HCT116 (cell line): ENCODE results near the gene ARID3A. TPM values are rescaled to one million over a fixed set of nuclear protein-coding genes. Genes with fewer than 3 reads are reported as not detected.

Source experiments
- ATAC-seq: fragments of 200-7000 bp; cut with Tn5 transposase; 2 replicates; pipeline ENCODE4 v1.9.1; 2020; ENCODE audit warnings: mild to moderate bottlenecking, moderate library complexity
- BruUV-seq: library from RNA; stranded (reverse); fragments of 400-500 nt; replicated peaks from 2 replicates; lab custom pipeline; 2021; lab: Mats Ljungman, UMichigan
- CTCF ChIA-PET: fragments of 300-600 bp; sonication (Branson Sonifier 250); formaldehyde crosslinking; loops from one replicate; lab custom pipeline; 2021; ENCODE audit warnings: antibody characterized with exemption; lab: Charles Lee
- POLR2A ChIA-PET: fragments of 300-600, 350-600 bp; sonication (Branson Sonifier 250); formaldehyde crosslinking; loops from one replicate; lab custom pipeline; 2021; ENCODE audit warnings: antibody characterized with exemption; lab: Charles Lee
- RAD21 ChIA-PET, 2 experiments: fragments of 300-600 bp; sonication (Branson Sonifier 250); formaldehyde crosslinking; loops; one replicate each; lab custom pipeline; 2023; ENCODE audit warnings: low total read pairs in 2 of 2; ENCODE audit not compliant: uncharacterized antibody in 2 of 2, unreplicated experiment in 2 of 2, low non-redundant PET in 1 of 2; lab: Charles Lee
- DNase-seq: peaks from one replicate; pipeline ENCODE4 v3.0.0-alpha.2; 2010; ENCODE audit warnings: low read depth, low spot score
- H2AFZ ChIP-seq: fragments of 200-600 bp; shearing (Covaris generic), sonication (generic); 2 replicates; pipeline ENCODE4 v1.6.1; 2017; ENCODE audit warnings: low read depth, mixed run types, mixed read lengths, antibody characterized with exemption, low read length; ENCODE audit not compliant: poor library complexity, severe bottlenecking
- H3K27ac ChIP-seq: 2 replicates; pipeline ENCODE4 v1.5.1; 2012; ENCODE audit warnings: low read depth, low read length
- H3K27me3 ChIP-seq: fragments of 200-600 bp; sonication (generic); 2 replicates; pipeline ENCODE4 v1.6.1; 2016; ENCODE audit warnings: mixed run types, low read length, mixed read lengths; ENCODE audit not compliant: insufficient read depth
- H3K36me3 ChIP-seq, 2 experiments: fragments of 200-500 bp in 1 of 2; fragments of 200-600 bp in 1 of 2; sonication (Bioruptor generic) in 1 of 2; sonication (generic) in 1 of 2; 2 replicates each; pipeline versions ENCODE4 v1.5.1 to v1.6.1; 2014 to 2016; ENCODE audit warnings: low read length in 2 of 2, inconsistent platforms in 1 of 2, mixed read lengths in 1 of 2, mixed run types in 1 of 2; ENCODE audit not compliant: insufficient read depth in 2 of 2, control insufficient read depth in 1 of 2
- H3K4me1 ChIP-seq, 2 experiments: fragments of 200-600 bp in 1 of 2; sonication (generic) in 1 of 2; 2 replicates each; pipeline versions ENCODE4 v1.5.1 to v1.6.1; 2012 to 2017; ENCODE audit warnings: low read length in 2 of 2, inconsistent platforms in 1 of 2, mild to moderate bottlenecking in 1 of 2, mixed read lengths in 1 of 2, mixed run types in 1 of 2, moderate library complexity in 1 of 2; ENCODE audit not compliant: insufficient read depth in 2 of 2, control insufficient read depth in 1 of 2
- H3K4me2 ChIP-seq: fragments of 200-600 bp; sonication (generic); 2 replicates; pipeline ENCODE4 v1.6.1; 2017; ENCODE audit warnings: mixed run types, low read length, mixed read lengths
- H3K4me3 ChIP-seq, 2 experiments: fragments of 200-600 bp in 1 of 2; sonication (generic) in 1 of 2; replicated peaks in 1 of 2; 2 replicates each; pipeline ENCODE4 v1.5.1; 2011 to 2016; ENCODE audit warnings: low read length in 2 of 2, control low read depth in 1 of 2, low read depth in 1 of 2, mild to moderate bottlenecking in 1 of 2, mixed read lengths in 1 of 2, mixed run types in 1 of 2
- H3K79me2 ChIP-seq: fragments of 200-600 bp; sonication (generic); 2 replicates; pipeline ENCODE4 v1.6.1; 2017; ENCODE audit warnings: mild to moderate bottlenecking, mixed run types, low read length, moderate library complexity, mixed read lengths; ENCODE audit not compliant: insufficient read depth
- H3K9ac ChIP-seq: fragments of 200-600 bp; sonication (generic); 2 replicates; pipeline ENCODE4 v1.6.1; 2016; ENCODE audit warnings: low read length, mixed read lengths
- H3K9me2 ChIP-seq: fragments of 200-600 bp; sonication (generic), shearing (Covaris generic); 2 replicates; pipeline ENCODE4 v1.6.1; 2017; ENCODE audit warnings: mixed run types, mild to moderate bottlenecking, moderate library complexity; ENCODE audit not compliant: insufficient read depth
- H3K9me3 ChIP-seq, 2 experiments: fragments of 200-500 bp in 1 of 2; fragments of 200-600 bp in 1 of 2; sonication (Bioruptor generic) in 1 of 2; sonication (generic) in 1 of 2; 2 replicates each; pipeline ENCODE4 v1.6.1; 2014 to 2017; ENCODE audit warnings: low read length in 2 of 2, mixed read lengths in 2 of 2, inconsistent platforms in 1 of 2, low read depth in 1 of 2, mild to moderate bottlenecking in 1 of 2, mixed run types in 1 of 2, moderate library complexity in 1 of 2; ENCODE audit not compliant: control insufficient read depth in 1 of 2, insufficient read depth in 1 of 2
- H4K20me1 ChIP-seq: fragments of 200-600 bp; sonication (generic), shearing (Covaris generic); 2 replicates; pipeline ENCODE4 v1.6.1; 2017; ENCODE audit warnings: mixed run types, mild to moderate bottlenecking, moderate library complexity; ENCODE audit not compliant: insufficient read depth
- CBX3 ChIP-seq: IDR thresholded peaks from 2 replicates; pipeline ENCODE4 v1.6.1; 2012; ENCODE audit warnings: low read depth
- CEBPB ChIP-seq: IDR thresholded peaks from 2 replicates; pipeline ENCODE4 v1.6.1; 2012; ENCODE audit warnings: low read depth
- ELF1 ChIP-seq: IDR thresholded peaks from 2 replicates; pipeline ENCODE4 v1.6.1; 2012; ENCODE audit warnings: low read depth, borderline replicate concordance
- JUND ChIP-seq: IDR thresholded peaks from 2 replicates; pipeline ENCODE4 v1.6.1; 2012
- POLR2AphosphoS5 ChIP-seq: IDR thresholded peaks from 2 replicates; pipeline ENCODE4 v1.6.1; 2011; ENCODE audit warnings: mild to moderate bottlenecking, low read depth, low read length, moderate library complexity
- RAD21 ChIP-seq: IDR thresholded peaks from 2 replicates; pipeline ENCODE4 v1.6.1; 2012; ENCODE audit warnings: low read depth, mild to moderate bottlenecking
- SRF ChIP-seq: IDR thresholded peaks from 2 replicates; pipeline ENCODE4 v1.6.1; 2012; ENCODE audit warnings: low read depth
- TCF7L2 ChIP-seq: IDR thresholded peaks from 2 replicates; pipeline ENCODE4 v1.7.0; 2011; ENCODE audit warnings: borderline replicate concordance, inconsistent platforms; ENCODE audit not compliant: insufficient read depth, insufficient read length; ENCODE audit errors: extremely low read depth
- YY1 ChIP-seq: IDR thresholded peaks from 2 replicates; pipeline ENCODE4 v1.6.1; 2011; ENCODE audit warnings: low read length, low read depth, moderate library complexity, mild to moderate bottlenecking; ENCODE audit not compliant: insufficient replicate concordance; ENCODE audit errors: extremely low read depth
- ZFX ChIP-seq: fragments of 450-650 bp; IDR thresholded peaks from 2 replicates; pipeline ENCODE4 v1.6.1; 2017
- intact Hi-C: fragments of 100-400 bp; cut with micrococcal nuclease; formaldehyde crosslinking; loops from 2 replicates; pipeline ENCODE4 v1.10.0; 2022
- total RNA-seq: library from RNA; stranded (reverse); gene quantifications from one replicate; pipeline ENCODE4 v1.2.1, GENCODE V29; 2021; ENCODE audit not compliant: unreplicated experiment
- TF ChIP-seq, protein P1 (sequence below): IDR thresholded peaks from 2 replicates; pipeline ENCODE4 v1.6.1; 2012
- TF ChIP-seq, protein P2 (sequence below): IDR thresholded peaks from 2 replicates; pipeline ENCODE4 v1.6.1; 2012; ENCODE audit warnings: low read depth
- TF ChIP-seq, protein P3 (sequence below), 3 experiments: fragments of 200-600 bp in 1 of 3; sonication (generic) in 1 of 3; IDR thresholded peaks in 2 of 3; conservative IDR thresholded peaks in 1 of 3; 2 replicates each; pipeline ENCODE4 v1.5.1; 2012 to 2017; ENCODE audit warnings: low read depth in 2 of 3, low read length in 2 of 3, antibody characterized with exemption in 1 of 3, borderline replicate concordance in 1 of 3, control low read depth in 1 of 3, mild to moderate bottlenecking in 1 of 3, mixed read lengths in 1 of 3, mixed run types in 1 of 3, moderate library complexity in 1 of 3; ENCODE audit not compliant: insufficient read depth in 1 of 3

The ARID3A gene
- total RNA-seq, 1 experiment from 2014 or later, result 21.8 TPM

DNA sequence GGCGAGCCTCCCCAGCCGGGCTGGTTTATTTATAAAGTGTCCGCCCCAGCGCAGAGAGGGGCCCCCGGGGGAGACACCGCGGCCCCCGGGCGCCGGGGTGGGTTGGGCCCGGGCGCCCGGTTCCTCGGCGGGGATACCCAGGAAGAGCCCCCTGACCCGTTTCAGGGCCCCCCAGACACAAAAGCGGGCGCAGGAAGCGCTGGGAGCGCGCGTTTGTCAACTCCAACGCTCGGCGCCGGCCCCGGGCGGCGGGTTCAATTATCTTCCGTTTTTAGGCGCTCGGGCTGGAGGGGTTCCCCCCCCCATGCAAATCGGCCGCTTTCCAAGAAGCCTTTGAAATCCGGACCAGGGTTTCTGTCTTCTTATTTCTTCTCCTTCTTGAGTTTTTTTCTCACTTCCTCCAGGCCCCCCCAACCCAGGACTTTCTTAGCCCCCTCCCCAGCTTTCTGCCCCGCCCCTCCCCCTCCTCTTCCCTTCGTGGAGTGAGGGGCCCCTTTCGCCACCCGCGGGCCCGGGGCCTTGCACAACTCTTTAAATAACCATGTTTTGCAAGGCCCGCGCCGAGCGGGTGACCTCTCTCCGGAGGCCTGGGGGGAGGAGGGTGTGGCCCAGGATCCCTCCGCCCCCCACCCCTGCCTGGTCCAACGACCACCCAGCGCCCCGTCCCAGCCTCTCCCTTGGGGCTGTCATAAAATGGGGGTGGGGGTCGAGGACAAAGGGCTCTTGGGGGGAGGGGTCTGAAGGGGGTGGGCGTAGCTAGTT lies 935 bp downstream of the ARID3A start:
- ChIA-PET POLR2A (no interaction called here), RAD21 (no interaction called here), CTCF (no interaction called here)
- Histone ChIP-seq H3K4me1 (peaks cover 13 to 44% of the 10 kb centered on the region in 2 experiments), H3K36me3 (peaks cover 0 to 4% of the 10 kb centered on the region in 2 experiments; a peak in 1 of 4 replicates), H2AFZ (no peak overlapping the region), H4K20me1 (no peaks in the 10 kb centered on the region), H3K4me2 (peak overlapping the region; percentile 99), H3K9ac (peak overlapping the region; percentile 92), H3K9me2 (no peaks in the 10 kb centered on the region), H3K27ac (peak overlapping the region; percentile 91), H3K9me3 (no peaks in the 10 kb centered on the region), H3K4me3 (peak overlapping the region; percentile 84 to 87), H3K27me3 (no peaks in the 10 kb centered on the region), H3K79me2 (peaks cover 19% of the 10 kb centered on the region)
- BruUV-seq, result TSS peak; percentile 82
- intact Hi-C loops, result loop anchor here (2.0 to 10.0 kb wide), 2 partner anchors 14 to 258 kb away; no protein-coding TSS in a partner anchor
- ATAC-seq, result no peak
- no peak for TF ChIP-seq JUND
- peak; percentile 49 for TF ChIP-seq TCF7L2
- TF ChIP-seq, protein P1, sequence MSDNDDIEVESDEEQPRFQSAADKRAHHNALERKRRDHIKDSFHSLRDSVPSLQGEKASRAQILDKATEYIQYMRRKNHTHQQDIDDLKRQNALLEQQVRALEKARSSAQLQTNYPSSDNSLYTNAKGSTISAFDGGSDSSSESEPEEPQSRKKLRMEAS, result no peak
- no peak for DNase-seq

DNA sequence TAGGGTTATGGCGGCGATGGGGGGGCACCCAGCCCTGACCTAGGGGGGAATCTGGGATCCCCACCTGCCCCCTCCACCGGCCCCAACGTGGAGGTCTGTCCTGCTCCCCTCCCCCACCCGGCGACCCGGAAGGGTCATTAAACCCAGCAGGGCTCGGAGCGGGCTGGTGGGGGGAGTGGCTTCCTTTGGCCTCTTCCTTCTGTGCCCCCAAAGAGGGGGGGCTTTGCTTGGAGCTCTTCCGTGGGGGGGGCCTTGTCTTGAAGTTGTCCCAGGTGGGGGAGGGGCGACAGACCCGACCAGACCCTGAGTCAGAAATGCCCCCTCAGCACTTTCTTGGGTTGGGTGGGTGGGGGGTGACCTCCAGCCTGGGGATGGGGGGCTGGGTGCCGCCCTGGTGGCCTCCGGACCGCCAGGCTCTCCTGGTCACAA lies 1.5 kb downstream of the ARID3A start:
- RAD21 ChIA-PET, result no interaction called here
- no peak for ATAC-seq
- H3K4me3 ChIP-seq, result peak overlapping the region; percentile 84 to 87
- no peaks in the 10 kb centered on the region for H3K9me3 ChIP-seq
- H3K79me2 ChIP-seq, result peaks cover 19% of the 10 kb centered on the region
- no peak overlapping the region; the same call in 1 of the 2 replicates for H3K27ac ChIP-seq
- H3K27me3 ChIP-seq, result no peaks in the 10 kb centered on the region
- no peaks in the 10 kb centered on the region for H4K20me1 ChIP-seq
- H2AFZ ChIP-seq, result no peak overlapping the region
- no TSS peak for BruUV-seq
- no peaks in the 10 kb centered on the region for H3K9me2 ChIP-seq
- intact Hi-C loops, result loop anchor here (2.0 to 10.0 kb wide), 2 partner anchors 13 to 257 kb away; no protein-coding TSS in a partner anchor
- H3K4me2 ChIP-seq, result peak overlapping the region; percentile 99
- POLR2A ChIA-PET, result no interaction called here
- CTCF ChIA-PET, result no interaction called here
- H3K4me1 ChIP-seq, result peaks cover 15 to 41% of the 10 kb centered on the region in 2 experiments
- H3K9ac ChIP-seq, result peak overlapping the region; percentile 92
- DNase-seq, result no peak
- H3K36me3 ChIP-seq, result peaks cover 0 to 4% of the 10 kb centered on the region in 2 experiments; a peak in 1 of 4 replicates
- TF ChIP-seq, protein P2, sequence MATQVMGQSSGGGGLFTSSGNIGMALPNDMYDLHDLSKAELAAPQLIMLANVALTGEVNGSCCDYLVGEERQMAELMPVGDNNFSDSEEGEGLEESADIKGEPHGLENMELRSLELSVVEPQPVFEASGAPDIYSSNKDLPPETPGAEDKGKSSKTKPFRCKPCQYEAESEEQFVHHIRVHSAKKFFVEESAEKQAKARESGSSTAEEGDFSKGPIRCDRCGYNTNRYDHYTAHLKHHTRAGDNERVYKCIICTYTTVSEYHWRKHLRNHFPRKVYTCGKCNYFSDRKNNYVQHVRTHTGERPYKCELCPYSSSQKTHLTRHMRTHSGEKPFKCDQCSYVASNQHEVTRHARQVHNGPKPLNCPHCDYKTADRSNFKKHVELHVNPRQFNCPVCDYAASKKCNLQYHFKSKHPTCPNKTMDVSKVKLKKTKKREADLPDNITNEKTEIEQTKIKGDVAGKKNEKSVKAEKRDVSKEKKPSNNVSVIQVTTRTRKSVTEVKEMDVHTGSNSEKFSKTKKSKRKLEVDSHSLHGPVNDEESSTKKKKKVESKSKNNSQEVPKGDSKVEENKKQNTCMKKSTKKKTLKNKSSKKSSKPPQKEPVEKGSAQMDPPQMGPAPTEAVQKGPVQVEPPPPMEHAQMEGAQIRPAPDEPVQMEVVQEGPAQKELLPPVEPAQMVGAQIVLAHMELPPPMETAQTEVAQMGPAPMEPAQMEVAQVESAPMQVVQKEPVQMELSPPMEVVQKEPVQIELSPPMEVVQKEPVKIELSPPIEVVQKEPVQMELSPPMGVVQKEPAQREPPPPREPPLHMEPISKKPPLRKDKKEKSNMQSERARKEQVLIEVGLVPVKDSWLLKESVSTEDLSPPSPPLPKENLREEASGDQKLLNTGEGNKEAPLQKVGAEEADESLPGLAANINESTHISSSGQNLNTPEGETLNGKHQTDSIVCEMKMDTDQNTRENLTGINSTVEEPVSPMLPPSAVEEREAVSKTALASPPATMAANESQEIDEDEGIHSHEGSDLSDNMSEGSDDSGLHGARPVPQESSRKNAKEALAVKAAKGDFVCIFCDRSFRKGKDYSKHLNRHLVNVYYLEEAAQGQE, result no peak
- TF ChIP-seq ELF1 (no peak), SRF (no peak), POLR2AphosphoS5 (no peak), RAD21 (no peak), ZFX (no peak), CBX3 (no peak), YY1 (no peak), CEBPB (no peak)
- TF ChIP-seq, protein P3, sequence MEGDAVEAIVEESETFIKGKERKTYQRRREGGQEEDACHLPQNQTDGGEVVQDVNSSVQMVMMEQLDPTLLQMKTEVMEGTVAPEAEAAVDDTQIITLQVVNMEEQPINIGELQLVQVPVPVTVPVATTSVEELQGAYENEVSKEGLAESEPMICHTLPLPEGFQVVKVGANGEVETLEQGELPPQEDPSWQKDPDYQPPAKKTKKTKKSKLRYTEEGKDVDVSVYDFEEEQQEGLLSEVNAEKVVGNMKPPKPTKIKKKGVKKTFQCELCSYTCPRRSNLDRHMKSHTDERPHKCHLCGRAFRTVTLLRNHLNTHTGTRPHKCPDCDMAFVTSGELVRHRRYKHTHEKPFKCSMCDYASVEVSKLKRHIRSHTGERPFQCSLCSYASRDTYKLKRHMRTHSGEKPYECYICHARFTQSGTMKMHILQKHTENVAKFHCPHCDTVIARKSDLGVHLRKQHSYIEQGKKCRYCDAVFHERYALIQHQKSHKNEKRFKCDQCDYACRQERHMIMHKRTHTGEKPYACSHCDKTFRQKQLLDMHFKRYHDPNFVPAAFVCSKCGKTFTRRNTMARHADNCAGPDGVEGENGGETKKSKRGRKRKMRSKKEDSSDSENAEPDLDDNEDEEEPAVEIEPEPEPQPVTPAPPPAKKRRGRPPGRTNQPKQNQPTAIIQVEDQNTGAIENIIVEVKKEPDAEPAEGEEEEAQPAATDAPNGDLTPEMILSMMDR (IDR thresholded peaks at IDR 0.05 in 2 of 3, conservative IDR thresholded peaks at IDR 0.05 in 1 of 3; ENCODE audit: borderline replicate concordance in 1 of 3, insufficient read depth in 1 of 3, low read depth in 2 of 3, low read length in 2 of 3), result no peak
- TF ChIP-seq, protein P1, result no peak
